Stimulated activated CD4-positive, alpha-beta T cell treated with anti-CD3 and anti-CD28 coated beads, Interleukin-4, amount 100 ng/mL, for 4 hours (primary cell): ENCODE measurements around the gene TRAPPC14.

Source experiments
- DNase-seq, 2 experiments: peaks; one replicate each; pipeline ENCODE4 v3.0.0-alpha.2; 2020

TRAPPC14 gene

DNA sequence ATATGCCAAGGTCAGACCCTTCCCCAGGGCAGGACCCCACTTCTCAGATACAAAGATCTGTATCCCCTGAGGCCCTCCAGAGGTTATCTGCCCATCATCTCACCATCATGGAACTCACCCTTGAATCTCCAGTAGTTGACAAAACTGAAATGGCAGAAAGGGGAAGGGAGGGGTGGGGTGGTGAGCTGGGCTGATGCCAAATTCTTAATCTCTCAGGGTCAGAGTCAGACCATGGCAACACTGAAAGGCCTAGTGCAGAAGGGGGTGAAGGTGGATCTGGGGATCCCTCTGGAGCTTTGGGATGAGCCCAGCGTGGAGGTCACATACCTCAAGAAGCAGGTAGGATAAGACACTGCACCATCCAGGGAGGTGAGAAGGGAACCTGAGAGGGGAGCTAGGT, 36.0 kb downstream of the TRAPPC14 start:
- DNase-seq = no peak

DNA sequence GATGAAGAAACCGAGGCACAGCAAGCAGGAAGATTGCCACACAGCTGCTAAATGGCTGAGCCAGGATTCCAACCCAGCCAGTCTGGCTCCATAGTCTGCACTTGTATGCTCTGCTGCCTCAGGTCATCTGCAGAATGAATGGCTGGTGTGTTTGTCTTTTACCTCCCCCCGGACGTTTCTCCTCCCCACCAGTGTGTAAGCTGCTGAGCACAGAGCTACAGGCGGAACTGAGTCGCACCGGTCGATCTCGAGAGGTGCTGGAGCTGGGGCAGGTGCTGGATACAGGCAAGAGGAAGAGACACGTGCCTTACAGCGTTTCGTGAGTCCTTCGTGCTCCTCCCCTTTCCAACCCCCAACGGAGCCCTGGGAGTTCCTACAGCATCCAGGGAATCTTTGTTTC, 36.5 kb downstream of the TRAPPC14 start:
- DNase-seq = no peak

DNA sequence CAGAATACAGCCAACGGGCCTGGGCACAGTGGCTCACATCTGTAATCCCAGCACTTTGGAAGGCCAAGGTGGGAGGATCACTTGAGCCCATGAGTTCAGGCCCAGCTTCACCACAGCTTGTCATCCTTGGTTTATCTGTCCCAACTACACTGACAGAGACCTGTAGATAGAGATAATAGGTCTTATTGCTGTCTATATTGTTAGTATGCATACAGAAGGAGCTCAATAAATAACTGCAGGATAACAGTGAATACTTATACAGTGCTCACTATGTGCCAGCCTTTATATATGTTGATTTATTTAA, 37.8 kb downstream of the TRAPPC14 start:
- no peak for DNase-seq

DNA sequence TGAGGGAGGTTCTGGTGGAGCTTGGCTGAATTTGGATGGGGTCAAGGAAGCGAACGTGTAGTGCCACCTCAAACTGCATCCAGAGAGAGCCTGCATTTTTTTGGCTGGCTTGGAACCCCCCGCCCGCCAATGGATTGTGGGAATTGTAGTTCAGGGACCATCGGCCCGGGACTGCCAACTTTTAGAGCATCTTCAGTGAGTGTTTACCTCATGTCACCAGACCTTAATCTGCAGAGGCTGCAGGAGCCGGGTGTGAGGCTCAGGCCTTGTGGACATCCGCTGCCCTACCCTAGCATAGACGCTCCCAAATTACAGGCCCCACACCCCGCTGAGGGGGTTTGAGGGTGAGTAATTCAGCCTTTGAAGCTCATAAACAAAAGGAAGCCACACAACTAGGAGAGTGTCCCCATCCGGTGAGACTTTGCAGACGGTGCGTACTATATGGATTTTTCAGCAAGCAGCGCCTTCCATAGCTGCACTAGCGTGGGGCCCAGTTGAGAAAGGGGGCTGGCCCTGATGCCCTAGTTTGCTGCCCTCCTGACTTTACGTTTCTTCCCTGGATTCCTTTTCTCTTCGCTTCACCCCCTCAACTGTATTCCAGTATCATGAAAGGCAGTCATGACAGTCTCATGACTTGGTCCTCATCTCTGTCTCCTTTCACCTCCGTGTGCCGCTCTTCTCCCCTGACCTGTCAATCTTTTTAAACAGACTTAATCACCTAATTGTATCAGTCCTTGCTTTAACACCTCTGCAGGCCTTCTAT, 38.4 kb downstream of the TRAPPC14 start:
- peak; percentile 54 to 55 for DNase-seq

DNA sequence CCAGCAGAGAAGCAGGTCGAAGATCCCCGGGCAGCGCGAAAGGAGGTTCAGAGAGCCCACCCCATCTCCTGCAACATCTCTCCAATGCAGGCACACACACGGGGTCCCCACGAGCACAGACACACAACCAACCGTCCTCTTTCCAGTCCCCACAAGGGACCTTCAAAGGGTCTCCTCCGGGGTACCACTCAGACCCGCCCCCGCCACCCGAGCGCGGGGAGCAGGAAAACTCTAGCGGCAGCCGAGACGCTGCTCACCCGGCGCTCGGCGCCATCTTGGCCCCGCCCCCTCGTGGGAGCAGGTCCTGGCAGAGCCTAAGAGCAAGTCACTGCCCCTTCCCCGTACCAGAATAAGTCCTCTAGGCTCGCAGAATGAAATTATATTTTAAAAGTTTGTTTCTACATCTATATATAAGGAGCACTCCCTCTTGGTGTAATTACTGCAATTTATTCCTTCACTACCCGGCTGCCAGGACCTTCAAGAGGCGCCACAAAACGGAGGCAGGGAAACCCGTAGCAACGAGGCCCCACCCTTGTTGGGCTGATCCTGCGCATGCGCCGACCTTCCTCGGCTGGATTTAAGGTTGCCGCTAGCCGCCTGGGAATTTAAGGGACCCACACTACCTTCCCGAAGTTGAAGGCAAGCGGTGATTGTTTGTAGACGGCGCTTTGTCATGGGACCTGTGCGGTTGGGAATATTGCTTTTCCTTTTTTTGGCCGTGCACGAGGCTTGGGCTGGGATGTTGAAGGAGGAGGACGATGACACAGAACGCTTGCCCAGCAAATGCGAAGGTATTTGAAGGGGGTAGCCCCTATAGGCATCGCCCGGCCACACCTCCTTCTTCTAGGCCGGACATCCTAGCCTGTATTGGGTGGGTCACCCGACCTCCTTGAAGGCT, 39.2 kb downstream of the TRAPPC14 start, which contains the start of the genes CNPY4 and TAF6:
CNPY4 (plus strand) TSS at position 563 of the 898 bp plus-strand sequence; CDS start at position 674, 111 bp downstream.
TAF6 (minus strand) TSS at position 287 of the 898 bp plus-strand sequence. CDS start 5,149 bp downstream, outside the sequence.
- peak; percentile 93 for DNase-seq

DNA sequence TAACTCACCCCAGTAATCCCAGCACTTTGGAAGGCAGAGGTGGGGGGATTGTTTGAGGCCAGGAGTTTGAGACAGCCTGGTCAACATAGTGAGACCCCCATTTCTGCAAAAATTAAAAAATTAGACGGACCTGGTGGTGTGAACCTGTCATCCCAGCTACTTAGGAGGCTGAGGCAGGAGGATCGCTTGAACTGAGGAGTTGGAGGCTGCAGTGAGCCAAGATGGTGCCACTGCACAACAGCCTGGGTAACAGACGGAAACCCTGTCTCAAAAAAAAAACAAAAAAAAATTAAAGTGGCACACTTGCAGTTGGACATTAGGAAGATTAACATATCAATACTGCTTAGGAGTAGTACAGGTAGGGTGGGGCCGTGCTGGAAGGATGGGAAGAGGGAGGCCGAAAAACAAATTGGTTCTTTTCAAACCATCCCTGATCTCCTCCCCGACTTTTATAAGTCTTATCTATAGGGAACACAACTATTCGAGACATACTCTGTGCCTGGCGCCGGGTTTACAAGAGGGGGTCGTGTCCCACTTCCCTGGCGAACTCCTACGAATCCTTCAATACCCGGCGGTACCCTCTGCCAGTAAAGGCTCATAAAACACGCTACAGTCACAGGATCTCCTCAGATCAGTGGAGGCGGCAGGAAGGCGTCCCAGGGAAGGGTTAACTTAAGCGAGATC, 40.0 kb downstream of the TRAPPC14 start:
- DNase-seq = no peak

DNA sequence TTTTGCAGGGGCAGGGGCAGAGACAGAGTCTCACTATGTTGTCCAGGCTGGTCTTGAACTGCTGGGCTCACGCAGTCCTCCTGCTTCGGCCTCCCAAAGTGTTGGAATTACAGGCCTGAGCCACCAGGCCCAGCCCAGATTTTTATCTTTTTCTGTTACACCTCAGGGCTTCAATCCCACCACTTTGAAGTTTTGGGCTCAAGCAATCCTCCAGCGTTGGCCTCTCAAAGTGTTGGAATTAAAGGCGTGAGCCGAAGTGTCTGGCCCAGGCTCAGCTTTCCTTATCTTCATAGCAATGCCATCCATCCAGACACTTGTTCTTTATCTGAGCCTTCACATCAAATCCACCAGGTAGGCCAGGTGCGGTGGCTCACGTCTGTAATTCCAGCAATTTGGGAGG, 43.5 kb downstream of the TRAPPC14 start:
- DNase-seq = no peak

DNA sequence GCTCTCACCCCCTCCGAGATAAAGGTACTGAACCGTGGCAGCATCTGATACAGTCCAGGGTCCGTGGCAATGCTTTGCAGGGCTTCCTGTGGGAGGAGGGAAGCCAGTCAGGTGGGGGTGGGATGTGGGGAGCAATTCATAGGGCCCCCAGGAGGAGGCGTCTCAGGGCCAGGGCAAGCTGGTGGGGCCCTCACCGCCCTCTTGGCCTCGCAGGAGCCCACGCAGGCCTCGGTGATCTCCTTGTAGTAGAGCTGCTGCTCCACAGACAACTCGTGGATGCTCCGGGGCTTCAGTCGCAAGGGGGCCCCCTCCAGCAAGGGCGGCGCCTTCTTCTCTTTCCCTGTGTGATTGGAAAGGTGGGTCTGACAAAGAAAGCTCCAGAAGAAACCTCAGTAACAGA, 46.6 kb downstream of the TRAPPC14 start:
- no peak for DNase-seq

DNA sequence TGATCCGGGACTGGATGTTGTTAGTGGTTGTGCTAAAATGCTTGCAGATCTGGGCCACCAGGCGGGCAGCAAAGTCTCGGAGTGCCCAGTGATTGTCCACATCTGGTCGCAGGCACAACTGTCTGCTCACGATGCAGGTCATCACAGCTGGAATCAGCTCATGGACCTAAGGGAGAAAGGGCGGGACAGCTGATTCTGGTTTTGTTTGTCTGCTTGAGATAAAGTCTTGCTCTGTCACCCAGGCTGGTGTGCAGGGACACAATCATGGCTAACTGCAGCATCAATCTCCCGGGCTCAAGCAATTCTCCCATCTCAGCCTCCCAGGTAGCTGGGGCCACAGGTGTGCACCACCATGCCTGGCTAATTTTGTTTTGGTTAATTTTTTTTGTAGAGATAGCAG, 47.4 kb downstream of the TRAPPC14 start:
- no peak for DNase-seq

DNA sequence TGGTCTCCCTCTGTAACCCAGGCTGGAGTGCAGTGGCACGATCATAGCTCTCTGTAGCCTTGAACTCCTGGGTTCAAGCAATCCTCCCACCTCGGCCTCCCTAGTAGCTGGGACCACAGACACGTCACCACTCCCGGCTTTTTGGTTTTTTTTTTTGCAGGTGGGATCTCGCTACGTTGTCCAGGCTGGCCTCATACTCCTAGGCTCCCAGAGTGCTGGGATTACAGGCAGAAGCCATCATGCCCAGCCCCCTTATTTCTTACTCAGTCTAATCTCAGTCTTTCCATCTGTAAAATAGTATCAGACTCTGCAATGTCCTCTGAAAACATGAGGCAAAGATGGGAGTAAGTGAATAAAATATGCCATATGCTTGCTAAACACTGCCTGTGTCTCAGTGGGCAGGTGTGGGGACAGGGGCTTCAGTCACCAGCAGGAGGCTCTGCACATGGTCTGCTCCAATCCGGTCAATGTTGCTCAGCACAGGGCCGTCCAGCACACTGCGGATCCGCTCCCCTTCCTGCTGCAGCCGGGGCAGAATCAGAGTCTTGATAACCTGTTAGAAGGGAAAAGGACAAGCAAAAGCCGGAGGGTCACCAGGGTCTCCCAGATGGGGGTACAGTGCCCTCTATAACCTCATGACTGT, 48.9 kb downstream of the TRAPPC14 start:
- no peak for DNase-seq

DNA sequence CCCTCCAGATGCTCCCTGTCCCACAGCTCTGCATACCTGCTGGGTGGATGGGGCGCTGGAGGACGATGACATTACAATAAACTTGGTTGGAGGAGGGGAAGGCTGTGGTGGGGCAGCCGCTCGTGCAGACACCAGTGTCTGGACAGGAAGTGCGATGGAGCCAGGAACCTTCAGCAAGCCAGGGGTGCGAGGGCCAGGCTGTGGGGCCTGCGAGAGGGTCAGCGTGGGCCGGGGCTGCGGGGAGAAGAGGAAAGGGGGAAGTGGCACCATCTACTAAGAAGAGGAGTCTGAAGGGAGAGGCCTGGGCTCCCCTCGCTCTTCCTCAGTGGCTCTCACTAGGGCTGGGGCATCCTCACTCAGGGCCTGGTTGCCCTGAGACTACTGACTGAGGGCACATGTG, 50.6 kb downstream of the TRAPPC14 start:
- no peak for DNase-seq

DNA sequence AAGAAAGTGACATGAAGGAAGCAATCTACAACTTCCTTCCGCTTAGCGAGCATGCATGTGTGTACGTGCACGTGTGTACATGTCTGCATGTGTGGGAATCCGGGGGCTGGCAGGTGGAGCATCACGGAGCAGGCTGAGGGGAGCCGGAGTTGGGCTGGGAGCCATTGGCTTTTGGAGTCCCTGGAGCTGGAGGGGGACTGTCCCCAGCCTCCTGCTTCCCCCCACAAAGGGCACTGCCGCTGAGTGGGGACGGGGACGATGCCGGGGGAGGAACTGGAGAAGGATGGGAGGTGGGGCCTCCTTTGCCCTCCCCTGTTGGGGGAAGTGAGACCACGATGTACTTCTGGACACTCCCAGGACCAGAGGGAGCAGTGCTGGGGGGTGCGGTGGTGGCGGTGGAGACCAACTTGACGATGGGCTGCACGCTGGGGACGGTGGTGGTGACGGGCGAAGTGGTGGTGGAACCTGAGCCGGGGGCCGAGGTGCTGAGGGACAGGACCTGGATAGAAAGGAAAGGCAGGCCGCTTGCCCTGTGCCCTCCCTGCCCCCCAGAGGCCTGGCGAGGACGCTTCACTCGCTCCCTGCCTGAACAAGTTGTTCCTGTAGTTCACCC, 51.3 kb downstream of the TRAPPC14 start:
- no peak for DNase-seq

DNA sequence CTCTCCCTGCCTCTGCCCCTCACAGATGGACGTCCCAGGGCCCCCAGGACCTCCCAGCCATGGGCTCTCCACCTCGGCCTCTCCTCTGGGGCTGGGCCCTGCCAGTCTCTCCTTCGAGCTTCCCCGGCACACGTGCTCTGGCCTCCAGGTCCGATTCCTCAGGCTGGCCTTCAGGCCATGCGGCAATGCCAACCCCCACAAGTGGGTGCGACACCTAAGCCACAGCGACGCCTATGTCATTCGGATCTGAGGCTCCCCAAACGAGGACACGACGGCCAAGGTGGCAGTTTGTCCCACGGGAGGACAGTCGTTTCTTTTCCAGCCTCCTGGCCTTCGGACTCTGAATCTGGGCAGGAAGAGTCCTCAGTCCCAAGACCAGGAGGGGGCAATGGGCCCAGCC, 51.9 kb downstream of the TRAPPC14 start:
- no peak for DNase-seq

DNA sequence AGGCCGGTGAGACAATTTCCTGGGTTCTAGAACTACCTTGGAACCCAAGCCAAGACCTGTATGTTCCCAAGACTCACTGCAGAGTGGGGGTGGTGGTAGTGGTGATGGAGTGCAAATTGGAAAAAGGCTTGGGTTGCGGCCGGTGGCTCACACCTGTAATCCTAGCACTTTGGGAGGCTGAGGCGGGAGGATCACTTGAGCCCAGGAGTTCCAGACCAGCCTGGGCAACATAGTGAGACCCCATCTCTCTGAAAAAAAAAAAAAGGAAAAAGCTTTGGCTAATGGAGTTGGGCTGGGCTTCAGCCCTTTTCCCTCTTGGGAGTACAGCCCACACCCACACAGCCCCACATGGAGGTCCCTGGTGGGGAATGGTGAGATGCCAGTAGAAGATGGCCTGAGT, 53.0 kb downstream of the TRAPPC14 start:
- DNase-seq = no peak
